ENCODE data around the gene ATP8B1. TPM values are rescaled to one million over a fixed set of nuclear protein-coding genes. Genes with fewer than 3 reads are reported as not detected.

The ATP8B1 gene
- total RNA-seq, 1 experiment from 2014 or later = 1.1 TPM

DNA sequence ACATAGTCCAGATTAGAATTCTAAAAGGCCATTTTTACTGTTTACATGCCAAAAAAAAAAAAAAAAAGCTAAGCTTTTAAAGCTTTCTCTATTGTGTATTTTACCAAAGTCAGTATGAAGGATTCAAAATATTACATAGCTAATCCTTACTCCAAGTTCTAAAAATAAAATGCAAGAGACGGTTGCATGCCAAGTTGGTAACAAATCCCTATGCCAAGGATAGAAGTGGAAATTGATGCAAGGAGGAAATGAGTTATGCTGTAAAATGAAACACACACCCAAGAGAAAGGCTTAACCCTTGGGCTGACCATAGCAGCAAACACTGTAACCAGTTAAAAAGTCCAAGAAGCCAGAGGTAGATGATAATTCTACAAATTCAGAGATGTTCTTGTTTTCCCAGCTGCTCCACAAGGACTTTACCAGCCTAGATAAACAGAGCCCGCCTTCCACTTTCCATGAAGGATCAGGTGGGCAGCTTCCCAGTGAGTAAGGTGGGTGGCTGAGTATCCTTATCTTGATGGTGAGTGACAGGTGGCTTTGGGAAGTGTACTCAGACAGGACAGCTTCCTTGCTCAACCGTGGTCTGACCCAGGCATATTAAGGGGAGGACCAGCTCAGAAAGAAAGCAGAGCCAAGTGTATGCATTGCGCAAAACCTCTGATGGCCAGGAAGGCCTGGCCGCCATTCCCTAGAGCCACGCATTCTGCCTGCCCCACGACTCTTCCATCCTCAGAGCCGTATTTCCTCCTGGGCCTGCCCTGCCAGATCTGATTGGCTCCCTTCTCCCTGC lies 34.4 kb downstream of the ATP8B1 start:
- no peak overlapping the region for H2BK12ac ChIP-seq (ENCODE audit: insufficient read length, low read depth, low read length)
- H3K18ac ChIP-seq (ENCODE audit: insufficient read length, low read depth, low read length) = no peak overlapping the region
- H3K14ac ChIP-seq (ENCODE audit: insufficient read depth, low read length) = no peak overlapping the region
- H3K4ac ChIP-seq (ENCODE audit: low read depth, low read length) = no peak overlapping the region
- H3K79me1 ChIP-seq (ENCODE audit: insufficient read depth, low read depth, low read length, poor library complexity, severe bottlenecking) = no peaks in the 10 kb centered on the region
- H3K23me2 ChIP-seq (ENCODE audit: insufficient read length, low read depth, low read length, poor library complexity, severe bottlenecking) = no peaks in the 10 kb centered on the region
- H2BK120ac ChIP-seq (ENCODE audit: low read depth, low read length, poor library complexity, severe bottlenecking) = no peak overlapping the region
- no peak overlapping the region for H2AFZ ChIP-seq (ENCODE audit: low read length)
- no peaks in the 10 kb centered on the region for H4K20me1 ChIP-seq (ENCODE audit: control insufficient read depth, insufficient read depth, insufficient read length)
- no peak overlapping the region for H3K27ac Mint-ChIP-seq
- H2BK15ac ChIP-seq (ENCODE audit: low read depth, low read length) = no peak overlapping the region
- TF ChIP-seq, protein P1, sequence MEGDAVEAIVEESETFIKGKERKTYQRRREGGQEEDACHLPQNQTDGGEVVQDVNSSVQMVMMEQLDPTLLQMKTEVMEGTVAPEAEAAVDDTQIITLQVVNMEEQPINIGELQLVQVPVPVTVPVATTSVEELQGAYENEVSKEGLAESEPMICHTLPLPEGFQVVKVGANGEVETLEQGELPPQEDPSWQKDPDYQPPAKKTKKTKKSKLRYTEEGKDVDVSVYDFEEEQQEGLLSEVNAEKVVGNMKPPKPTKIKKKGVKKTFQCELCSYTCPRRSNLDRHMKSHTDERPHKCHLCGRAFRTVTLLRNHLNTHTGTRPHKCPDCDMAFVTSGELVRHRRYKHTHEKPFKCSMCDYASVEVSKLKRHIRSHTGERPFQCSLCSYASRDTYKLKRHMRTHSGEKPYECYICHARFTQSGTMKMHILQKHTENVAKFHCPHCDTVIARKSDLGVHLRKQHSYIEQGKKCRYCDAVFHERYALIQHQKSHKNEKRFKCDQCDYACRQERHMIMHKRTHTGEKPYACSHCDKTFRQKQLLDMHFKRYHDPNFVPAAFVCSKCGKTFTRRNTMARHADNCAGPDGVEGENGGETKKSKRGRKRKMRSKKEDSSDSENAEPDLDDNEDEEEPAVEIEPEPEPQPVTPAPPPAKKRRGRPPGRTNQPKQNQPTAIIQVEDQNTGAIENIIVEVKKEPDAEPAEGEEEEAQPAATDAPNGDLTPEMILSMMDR (conservative IDR thresholded peaks at IDR 0.05) = no peak
- H3T11ph ChIP-seq (ENCODE audit: low read length) = no peak overlapping the region
- no peak for DNase-seq
- H2AK5ac ChIP-seq (ENCODE audit: insufficient read length, low read length) = no peak overlapping the region
- H3K4me1 Mint-ChIP-seq = peaks cover 15 to 24% of the 10 kb centered on the region in 2 experiments
- no peak overlapping the region for H3K4me2 ChIP-seq (ENCODE audit: insufficient read depth, insufficient read length, low read length)
- H3K27me3 ChIP-seq (ENCODE audit: insufficient read depth, low read length) = no peaks in the 10 kb centered on the region
- H4K8ac ChIP-seq (replicated peaks; ENCODE audit: insufficient read length, low read depth, low read length) = no peak overlapping the region
- no peaks in the 10 kb centered on the region; the same call in 1 of the 2 replicates for H3K27me3 Mint-ChIP-seq (ENCODE audit: low read depth)
- no peak overlapping the region for H4K91ac ChIP-seq (ENCODE audit: insufficient read length, low read depth, low read length)
- no peak overlapping the region for H3K56ac ChIP-seq (ENCODE audit: insufficient read length, low read depth, low read length)
- H3K9me3 Mint-ChIP-seq = no peaks in the 10 kb centered on the region
- no peak overlapping the region for H2BK20ac ChIP-seq (ENCODE audit: low read depth, low read length, poor library complexity, severe bottlenecking)
- no peak overlapping the region for H2BK5ac ChIP-seq (ENCODE audit: insufficient read length, low read length)
- no peak overlapping the region for H3K27ac ChIP-seq (ENCODE audit: insufficient read length, low read depth, low read length)
- H3K4me1 ChIP-seq (ENCODE audit: insufficient read depth, low read length) = peaks cover 9% of the 10 kb centered on the region; the same call in 1 of the 2 replicates
- no peak overlapping the region for H3K9ac ChIP-seq (ENCODE audit: extremely low read depth, insufficient read length, low read length)
- no peak overlapping the region for H4K5ac ChIP-seq (ENCODE audit: insufficient read length, low read depth, low read length)
- H3K23ac ChIP-seq (ENCODE audit: insufficient read length, low read depth, low read length) = no peak overlapping the region
- H3K4me3 Mint-ChIP-seq = no peak overlapping the region
- H3K79me2 ChIP-seq (ENCODE audit: insufficient read depth, low read length) = no peaks in the 10 kb centered on the region
- WGBS (ENCODE audit: extremely low coverage, insufficient read length, low lambda C conversion rate) = no CpG with 5 or more reads among the region's 8 CpGs
- H3K36me3 Mint-ChIP-seq (ENCODE audit: insufficient read depth in 1 of 3, low read depth in 3 of 3) = no peaks in the 10 kb centered on the region
- H3K9me3 ChIP-seq (ENCODE audit: control insufficient read depth, low read depth, low read length) = no peaks in the 10 kb centered on the region

All from H9 (cell line).